K562 (cell line): ENCODE results near the gene TARS2. TPM values are rescaled to one million over a fixed set of nuclear protein-coding genes. Genes with fewer than 3 reads are reported as not detected.

Experiments used
- ATAC-seq: fragments of 200-7000 bp; cut with Tn5 transposase; 3 replicates; pipeline ENCODE4 v1.9.1; 2020; ENCODE audit warnings: moderate library complexity
- BruUV-seq: library from RNA; stranded (reverse); fragments of 400-500 nt; replicated peaks from 2 replicates; lab custom pipeline; 2021; lab: Mats Ljungman, UMichigan
- CTCF ChIA-PET: fragments of 300-600 bp; formaldehyde crosslinking; extraction: SDS; loops from one replicate; lab custom pipeline; 2021; ENCODE audit warnings: low intra/inter-chr PET ratio; lab: Yijun Ruan, JAX
- POLR2A ChIA-PET: fragments of 300-600, 350-650 bp; sonication (Branson Sonifier 250); formaldehyde crosslinking; extraction: SDS; loops from one replicate; lab custom pipeline; 2021; ENCODE audit warnings: antibody characterized with exemption, inconsistent platforms; lab: Yijun Ruan, JAX
- DNase-seq, 4 experiments: peaks; one replicate each; pipeline versions ENCODE4 v3.0.0 to v3.0.0-alpha.2; 2011 to 2018; ENCODE audit warnings: low spot score in 3 of 4, mixed read lengths in 3 of 4; ENCODE audit errors: extremely low read depth in 1 of 4
- FAIRE-seq: peaks from 2 replicates; lab custom pipeline; 2011; peaks lifted over from hg19 to GRCh38; lab: Jason Lieb, UNC
- H2AFZ ChIP-seq: 2 replicates; pipeline ENCODE4 v1.6.0; 2011; ENCODE audit warnings: low read depth, low read length, control low read depth, inconsistent platforms
- H3K27ac ChIP-seq: fragments of 200-600 bp; 3 replicates; pipeline ENCODE4 v1.8.0; 2011; ENCODE audit warnings: low read depth, mild to moderate bottlenecking, control low read depth, inconsistent platforms, low read length, moderate library complexity, mixed read lengths; ENCODE audit errors: extremely low read depth
- H3K27me3 ChIP-seq, 2 experiments: fragments of 300-600 bp in 1 of 2; 2 replicates in 1 of 2; 3 replicates in 1 of 2; pipeline versions ENCODE4 v1.6.0 to v1.8.0; 2011; ENCODE audit warnings: inconsistent platforms in 2 of 2, low read length in 2 of 2, mild to moderate bottlenecking in 1 of 2, mixed read lengths in 1 of 2, moderate library complexity in 1 of 2; ENCODE audit not compliant: control insufficient read depth in 2 of 2, insufficient read depth in 2 of 2
- H3K36me3 ChIP-seq: fragments of 300-600 bp; 3 replicates; pipeline ENCODE4 v1.8.0; 2011; ENCODE audit warnings: mild to moderate bottlenecking, low read length, inconsistent platforms; ENCODE audit not compliant: control insufficient read depth, insufficient read depth
- H3K4me1 ChIP-seq, 2 experiments: fragments of 200-600 bp in 1 of 2; replicated peaks in 1 of 2; 2 replicates in 1 of 2; 3 replicates in 1 of 2; pipeline versions ENCODE4 v1.5.1 to v1.8.0; 2011; ENCODE audit warnings: inconsistent platforms in 2 of 2, low read length in 2 of 2, mild to moderate bottlenecking in 1 of 2, mixed read lengths in 1 of 2, moderate library complexity in 1 of 2; ENCODE audit not compliant: control insufficient read depth in 2 of 2, insufficient read depth in 2 of 2
- H3K4me2 ChIP-seq: 2 replicates; pipeline ENCODE4 v1.6.1; 2011; ENCODE audit warnings: low read length, control low read depth, inconsistent platforms, mixed read lengths; ENCODE audit not compliant: insufficient read depth
- H3K4me3 ChIP-seq: fragments of 200-600 bp; sonication (generic), shearing (Covaris generic); 2 replicates; pipeline ENCODE4 v1.5.1; 2016; ENCODE audit warnings: control low read depth, inconsistent platforms
- H3K79me2 ChIP-seq: fragments of 200-600 bp; 3 replicates; pipeline ENCODE4 v1.8.0; 2011; ENCODE audit warnings: low read length, inconsistent platforms; ENCODE audit not compliant: control insufficient read depth, insufficient read depth
- H3K9ac ChIP-seq, 2 experiments: 2 replicates each; pipeline versions ENCODE4 v1.6.0 to v1.6.1; 2011; ENCODE audit warnings: low read depth in 2 of 2, low read length in 2 of 2, control low read depth in 1 of 2, inconsistent platforms in 1 of 2, mild to moderate bottlenecking in 1 of 2, mixed read lengths in 1 of 2; ENCODE audit not compliant: insufficient read depth in 1 of 2
- H3K9me1 ChIP-seq: one replicate; pipeline ENCODE4 v1.6.0; 2011; ENCODE audit warnings: inconsistent platforms, mild to moderate bottlenecking, low read length, moderate library complexity; ENCODE audit not compliant: control insufficient read depth, insufficient read depth
- H3K9me3 ChIP-seq: replicated peaks from 2 replicates; pipeline ENCODE4 v1.5.1; 2011; ENCODE audit warnings: low read depth, low read length, inconsistent platforms; ENCODE audit not compliant: control insufficient read depth, insufficient read depth
- H4K20me1 ChIP-seq: replicated peaks from 2 replicates; pipeline ENCODE4 v1.6.1; 2011; ENCODE audit warnings: low read length, inconsistent platforms, mixed read lengths; ENCODE audit not compliant: control insufficient read depth, insufficient read depth
- ARID1B ChIP-seq: fragments of 450-650 bp; IDR thresholded peaks from 2 replicates; pipeline ENCODE4 v1.6.1; 2016; ENCODE audit warnings: antibody characterized with exemption, mild to moderate bottlenecking, inconsistent platforms
- DACH1 ChIP-seq: fragments of 450-650 bp; IDR thresholded peaks from 2 replicates; pipeline ENCODE4 v1.6.1; 2018; ENCODE audit not compliant: partially characterized antibody
- GABPA ChIP-seq: fragments of 200-800 bp; sonication (Bioruptor generic); conservative IDR thresholded peaks from 2 replicates; pipeline ENCODE4 v1.6.1; 2016; ENCODE audit warnings: low read depth, missing genetic modification characterization, missing compliant biosample characterization
- KDM1A ChIP-seq, 2 experiments: fragments of 450-650 bp; IDR thresholded peaks; 2 replicates each; pipeline ENCODE4 v1.6.1; 2016; ENCODE audit warnings: mild to moderate bottlenecking in 2 of 2
- MBD1 ChIP-seq: fragments of 250-450 bp; sonication (Bioruptor Pico); IDR thresholded peaks from 2 replicates; pipeline ENCODE4 v1.8.0; 2022; ENCODE audit warnings: inconsistent platforms
- NR0B1 ChIP-seq: fragments of 450-650 bp; IDR thresholded peaks from one replicate; pipeline ENCODE4 v1.6.1; 2018; ENCODE audit warnings: mild to moderate bottlenecking, moderate library complexity; ENCODE audit not compliant: partially characterized antibody
- SMARCE1 ChIP-seq: fragments of 450-650 bp; IDR thresholded peaks from 2 replicates; pipeline ENCODE4 v1.7.1; 2016; ENCODE audit warnings: mild to moderate bottlenecking
- TFAM ChIP-seq: fragments of 250-450 bp; sonication (Bioruptor Pico); conservative IDR thresholded peaks from 2 replicates; pipeline ENCODE4 v1.5.0; 2021; ENCODE audit warnings: mild to moderate bottlenecking, moderate library complexity
- WGBS: fragments of 100-300 bp; shearing (Covaris generic); methylation state at CpG from one replicate; pipeline ENCODE4 v1.1.6; 2016; ENCODE audit warnings: low coverage, mixed read lengths; ENCODE audit not compliant: insufficient coverage; ENCODE audit errors: missing lambda C conversion rate; 5-methylcytosine and 5-hydroxymethylcytosine counted together
- in situ Hi-C: fragments of 300-500 bp; cut with MboI; formaldehyde crosslinking; loops from 4 replicates; pipeline ENCODE4 v1.15.0; 2018; ENCODE audit warnings: inconsistent platforms, mixed read lengths
- intact Hi-C: fragments of 100-400 bp; cut with micrococcal nuclease; formaldehyde crosslinking; loops from 2 replicates; pipeline ENCODE4 v1.14.2; 2022
- polyA plus RNA-seq, 8 experiments: library from polyadenylated mRNA; depleted of rRNA in 4 of 8; stranded (reverse) in 5 of 8; unstranded in 3 of 8; fragments of >200 nt; fragmentation: Nextera tagmentation in 2 of 8; fragmentation: Illumina TruSeq in 1 of 8; extraction: Ambion mirVana in 2 of 8; extraction: Trizol in 1 of 8; gene quantifications; 2 replicates each; pipeline versions ENCODE4 v1.2.1 to v1.2.3, GENCODE V29; 2011 to 2014; ENCODE audit warnings: inconsistent platforms in 1 of 8, missing spikeins in 1 of 8
- total RNA-seq, 7 experiments: library from RNA; depleted of rRNA in 6 of 7; stranded (reverse); fragments of >200 nt in 6 of 7; fragmentation: Illumina TruSeq in 2 of 7; extraction: Trizol in 2 of 7; gene quantifications; 2 replicates each; pipeline versions ENCODE4 v1.2.1 to v1.2.3, GENCODE V29; 2011 to 2021; ENCODE audit warnings: low replicate concordance in 1 of 7

TARS2 gene
- total and polyA plus RNA-seq, 9 of the 15 experiments (the other 6 are each of a cell fraction or from before 2014, with no cell fraction given), result 17.0 to 64.2 (median 39.4) TPM

GRCh38 chr1:150477733-150478132 lies 9.5 kb upstream of the TARS2 start (continued):
- TF ChIP-seq NR0B1, result no peak
- TF ChIP-seq GABPA, result 0 out of 2 replicates have a peak, but pooled peaks have one; percentile 26
- 0 out of 2 replicates have a peak, but pooled peaks have one; percentile 15 for TF ChIP-seq SMARCE1
- 0 out of 2 replicates have a peak, but pooled peaks have one; percentile 26 for TF ChIP-seq ARID1B
- peak; percentile 34 for TF ChIP-seq DACH1

- Histone ChIP-seq H3K4me2 (no peak overlapping the region), H3K27ac (no peak overlapping the region), H3K4me3 (no peak overlapping the region), H3K79me2 (no peaks in the 10 kb centered on the region), H3K4me1 (peaks cover 0 to 20% of the 10 kb centered on the region in 2 experiments; a peak in 4 of 5 replicates), H3K9me1 (no peaks in the 10 kb centered on the region), H3K9me3 (no peaks in the 10 kb centered on the region), H3K36me3 (no peaks in the 10 kb centered on the region), H4K20me1 (no peaks in the 10 kb centered on the region), H3K27me3 (no peaks in the 10 kb centered on the region), H2AFZ (no peak overlapping the region), H3K9ac (no peak overlapping the region)
- in situ Hi-C loops (no loop called here), intact Hi-C loops (no loop called here)
- DNase-seq (no peak), FAIRE-seq (no peak), ATAC-seq (no peak)
- WGBS, result 16% methylated on average over 4 of the region's 4 CpGs
- CTCF ChIA-PET, result no interaction called here
- TF ChIP-seq KDM1A (IDR thresholded peaks at IDR 0.05) (0 out of 4 replicates have a peak, but pooled peaks of 1 of the 2 experiments have one; percentile 21), MBD1 (CRISPR knock-in tag) (no peak), TFAM (CRISPR knock-in tag) (no peak)
- BruUV-seq, result no TSS peak
- POLR2A ChIA-PET, result no interaction called here
These were observed 7.8 kb upstream of the TARS2 start for GRCh38 chr1:150479370-150479769.
